Measurements from ENCODE around the gene WDFY3. TPM values are rescaled to one million over a fixed set of nuclear protein-coding genes. Genes with fewer than 3 reads are reported as not detected.

Gene WDFY3
- total and polyA plus RNA-seq, 2 of the 13 experiments (the other 11 are each of a cell fraction or from before 2014, with no cell fraction given) = 16.7 to 24.5 TPM

DNA sequence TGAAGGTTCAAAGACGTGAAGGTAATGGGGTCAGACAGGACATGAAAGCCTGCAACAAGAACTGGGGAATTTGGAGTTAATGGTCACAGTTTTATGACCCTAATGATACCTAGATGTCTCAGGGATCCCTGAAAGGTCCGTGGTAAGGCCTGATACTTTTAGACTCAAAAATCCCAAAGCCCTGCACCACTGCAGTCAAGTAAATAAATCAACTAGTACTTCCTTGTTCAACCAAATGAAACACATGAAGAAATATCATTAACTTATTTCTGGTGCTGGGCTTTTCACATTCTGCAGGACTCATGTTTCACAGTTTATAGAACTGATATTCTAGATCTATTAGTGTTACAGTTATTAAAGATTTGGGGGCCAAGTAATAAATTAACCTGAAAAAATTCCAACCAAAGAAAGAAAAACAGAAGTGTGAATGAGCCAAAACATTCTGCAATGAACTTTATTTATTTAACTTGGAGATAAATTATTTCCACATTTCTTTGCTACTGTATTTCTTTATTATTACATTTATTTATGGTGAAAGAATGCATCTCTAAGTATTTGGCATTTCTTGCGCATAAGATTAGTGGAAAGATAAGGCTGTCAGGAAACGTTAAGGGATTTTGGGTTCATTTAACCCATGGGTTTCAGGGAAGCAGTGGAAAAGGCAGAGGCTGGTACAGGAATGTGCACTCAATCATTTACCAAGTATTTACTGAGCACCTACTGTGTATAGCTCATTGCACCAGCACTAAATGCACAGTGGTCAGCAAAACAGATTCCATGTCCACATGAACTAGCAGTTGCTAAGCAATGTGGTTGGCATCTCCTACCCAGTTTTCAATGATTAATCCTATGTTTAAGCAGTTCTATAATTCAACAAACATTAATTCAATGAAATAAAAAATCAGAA lies 8.7 kb downstream of the WDFY3 start:
- Histone ChIP-seq H3K36me3 (replicated peaks in 1 of 2; ENCODE audit: control insufficient read depth in 1 of 2, insufficient read depth in 2 of 2, low read length in 2 of 2) (no peaks in the 10 kb centered on the region), H3K79me2 (ENCODE audit: insufficient read depth, low read length) (peaks cover 72% of the 10 kb centered on the region), H3K4me3 (replicated peaks in 1 of 3; ENCODE audit: insufficient read depth in 1 of 3, low read depth in 2 of 3, low read length in 3 of 3) (no peak overlapping the region), H4K20me1 (ENCODE audit: insufficient read depth, low read length) (peaks cover 10% of the 10 kb centered on the region), H3K27me3 (ENCODE audit: control insufficient read depth in 1 of 2, insufficient read depth in 2 of 2, low read length in 2 of 2) (no peaks in the 10 kb centered on the region), H3K9me3 (ENCODE audit: low read length) (no peaks in the 10 kb centered on the region), H3K4me1 (ENCODE audit: insufficient read depth, low read length) (peaks cover 10% of the 10 kb centered on the region), H3K27ac (ENCODE audit: extremely low read length, insufficient read depth, low read length) (no peak overlapping the region), H3K4me2 (ENCODE audit: low read depth, low read length) (no peak overlapping the region), H2AFZ (ENCODE audit: low read length) (no peak overlapping the region), H3K9ac (ENCODE audit: insufficient read depth, low read depth, low read length) (no peak overlapping the region)
- 89% methylated on average over 4 of the region's 4 CpGs for WGBS (ENCODE audit: low lambda C conversion rate)
- POLR2A ChIA-PET = no interaction called here
- intact Hi-C loops (cut with micrococcal nuclease; ENCODE audit: unreplicated experiment) (no loop called here), in situ Hi-C loops (cut with HindIII; ENCODE audit: extremely low pct_ligation_motif_present, low pct_unique_long_range_greater_than_20kb) (no loop called here)
- FAIRE-seq (no peak), ATAC-seq (peak; percentile 38; the same call in 1 of the 3 replicates), DNase-seq (ENCODE audit: low spot score) (no peak)
- BruUV-seq (replicated peaks) = no TSS peak
- TF ChIP-seq MTF2 (CRISPR knock-in tag; IDR thresholded peaks at IDR 0.05; ENCODE audit: borderline replicate concordance) (no peak), IKZF4 (CRISPR knock-in tag; IDR thresholded peaks at IDR 0.05; ENCODE audit: borderline replicate concordance, low read depth, not compliant biosample characterization) (no peak), FLYWCH1 (CRISPR knock-in tag; IDR thresholded peaks at IDR 0.05) (no peak), ZNF891 (CRISPR knock-in tag; IDR thresholded peaks at IDR 0.05) (no peak), NFE2 (CRISPR knock-in tag; IDR thresholded peaks at IDR 0.05) (no peak), ZNF878 (CRISPR knock-in tag; IDR thresholded peaks at IDR 0.05) (no peak), ZBTB26 (CRISPR knock-in tag; IDR thresholded peaks at IDR 0.05; ENCODE audit: borderline replicate concordance) (no peak), ZNF501 (CRISPR knock-in tag; IDR thresholded peaks at IDR 0.05) (no peak), ZKSCAN1 (IDR thresholded peaks at IDR 0.05; ENCODE audit: low read length) (peak; percentile 54; the same call in 1 of the 2 replicates), ERF (CRISPR knock-in tag; IDR thresholded peaks at IDR 0.05) (no peak), MAFK (conservative IDR thresholded peaks at IDR 0.05 in 1 of 2, IDR thresholded peaks at IDR 0.05 in 1 of 2; ENCODE audit: low read length in 2 of 2) (0 out of 4 replicates have a peak, but pooled peaks of 1 of the 2 experiments have one; percentile 12)
- CTCF ChIA-PET (ENCODE audit: low intra/inter-chr PET ratio, low total read pairs) = no interaction called here
